NCI-H2227 treated with DMSO at 0.1 percent for 48 hours (cell line): ENCODE results near the gene MAP1LC3A.

Experiments used
- DNase-seq: peaks from one replicate; lab custom pipeline; 2025; lab: John Stamatoyannopoulos, UW

MAP1LC3A gene

GRCh38 chr20:34549291-34549928 lies 9.1 kb upstream of the MAP1LC3A start:
- DNase-seq, result peak; percentile 50

DNA sequence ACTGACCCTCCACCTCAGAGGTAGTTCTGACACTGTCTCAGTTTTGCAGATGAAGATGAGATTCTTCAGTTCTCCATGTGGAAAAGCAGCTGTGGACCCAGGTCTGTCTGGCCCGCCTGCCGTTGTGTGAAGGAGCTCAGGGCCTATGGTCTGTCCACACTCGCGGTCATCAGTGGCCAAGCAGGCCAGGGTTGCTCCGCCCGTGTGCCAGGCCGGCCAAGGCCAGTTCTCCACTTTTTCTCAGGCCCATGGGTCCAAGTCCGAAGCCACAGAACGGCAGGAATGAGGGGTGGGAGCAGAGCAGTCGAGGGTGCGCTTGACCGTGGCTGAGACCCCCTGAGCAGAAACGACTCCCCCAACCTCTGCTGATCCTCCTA lies 8.6 kb upstream of the MAP1LC3A start:
- no peak for DNase-seq

GRCh38 chr20:34552569-34552968 lies 5.9 kb upstream of the MAP1LC3A start:
- no peak for DNase-seq

DNA sequence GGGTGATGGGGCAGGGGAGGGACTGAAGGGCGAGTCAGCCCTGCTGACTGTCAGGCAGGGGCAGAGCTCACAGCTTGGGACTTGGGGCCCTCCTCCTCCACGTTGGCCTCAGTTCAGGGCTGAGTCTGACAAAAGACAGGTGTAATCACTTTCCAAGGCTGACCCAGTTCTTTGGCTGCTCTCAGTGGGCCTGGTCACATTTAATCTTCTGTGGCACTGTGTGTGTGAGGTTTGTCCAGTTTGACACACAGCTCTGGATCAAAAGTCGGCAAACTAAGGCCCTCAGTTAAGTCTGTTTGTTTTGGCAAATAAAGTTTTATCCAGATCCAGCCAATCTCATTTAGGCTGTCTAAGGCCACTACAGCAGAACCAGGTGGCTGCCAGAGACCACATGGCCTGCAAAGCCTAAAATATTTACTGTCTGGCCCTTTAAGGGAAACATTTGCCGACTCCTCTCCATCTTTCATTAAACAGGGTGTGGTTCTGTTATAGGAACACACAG lies 5.1 kb upstream of the MAP1LC3A start:
- no peak for DNase-seq

- peak; percentile 78 for DNase-seq
These were observed 590 bp upstream of the MAP1LC3A start for GRCh38 chr20:34557936-34558319.

DNA sequence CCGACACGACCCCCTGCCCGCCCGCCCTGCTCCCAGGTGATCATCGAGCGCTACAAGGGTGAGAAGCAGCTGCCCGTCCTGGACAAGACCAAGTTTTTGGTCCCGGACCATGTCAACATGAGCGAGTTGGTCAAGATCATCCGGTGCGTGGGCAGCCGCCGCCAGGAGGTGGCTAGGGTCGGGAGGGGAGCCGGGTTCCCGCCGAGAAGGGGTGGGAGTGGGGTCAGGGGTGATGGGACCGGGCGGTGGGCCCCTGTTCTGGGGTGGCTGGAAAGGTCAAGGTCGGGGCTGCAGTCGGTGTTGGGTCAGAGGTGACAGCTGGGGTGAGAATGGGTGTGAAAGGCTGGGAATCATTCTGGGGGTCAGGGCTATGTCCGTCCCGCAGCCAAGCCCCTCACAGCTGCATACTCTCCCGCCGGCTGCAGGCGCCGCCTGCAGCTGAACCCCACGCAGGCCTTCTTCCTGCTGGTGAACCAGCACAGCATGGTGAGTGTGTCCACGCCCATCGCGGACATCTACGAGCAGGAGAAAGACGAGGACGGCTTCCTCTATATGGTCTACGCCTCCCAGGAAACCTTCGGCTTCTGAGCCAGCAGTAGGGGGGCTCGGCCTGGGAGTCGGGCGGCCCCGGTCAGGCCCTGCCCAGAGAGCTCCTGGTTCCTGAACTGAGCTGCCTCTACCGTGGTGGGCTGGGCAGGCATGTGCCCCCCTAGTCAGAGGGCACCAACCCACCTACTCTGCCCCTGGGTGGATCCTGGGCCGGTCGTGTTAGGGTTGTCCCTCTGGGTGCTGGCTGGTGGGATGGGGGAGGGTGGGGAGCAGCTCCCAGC lies 1.0 kb downstream of the MAP1LC3A start:
- DNase-seq, result no peak

- no peak for DNase-seq
These were observed 1.6 kb downstream of the MAP1LC3A start for GRCh38 chr20:34560141-34560523.

DNA sequence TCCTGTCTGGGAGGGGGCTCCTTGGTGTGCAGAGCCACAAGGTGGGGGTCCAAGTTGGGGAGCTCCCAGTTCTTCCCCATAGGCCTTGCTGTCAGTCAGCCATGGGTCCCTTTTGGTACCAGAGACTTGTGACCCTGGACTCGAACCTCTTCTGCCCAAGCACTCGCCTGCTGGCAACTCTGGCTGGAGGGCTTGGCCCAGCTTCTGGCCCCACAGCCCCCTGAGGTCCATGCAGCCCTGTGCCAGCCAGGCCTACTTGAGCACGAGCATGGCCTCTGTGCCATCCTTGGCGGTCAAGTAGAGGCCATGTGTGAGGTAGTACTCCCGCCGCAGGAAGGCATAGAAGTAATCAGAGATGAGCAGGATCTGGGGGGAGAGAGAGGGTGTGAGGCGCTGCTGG lies 2.1 kb downstream of the MAP1LC3A start:
- DNase-seq, result no peak

- DNase-seq, result no peak
These were observed 3.1 kb downstream of the MAP1LC3A start for GRCh38 chr20:34561661-34562060.

GRCh38 chr20:34562641-34563040 lies 4.1 kb downstream of the MAP1LC3A start:
- no peak for DNase-seq

DNA sequence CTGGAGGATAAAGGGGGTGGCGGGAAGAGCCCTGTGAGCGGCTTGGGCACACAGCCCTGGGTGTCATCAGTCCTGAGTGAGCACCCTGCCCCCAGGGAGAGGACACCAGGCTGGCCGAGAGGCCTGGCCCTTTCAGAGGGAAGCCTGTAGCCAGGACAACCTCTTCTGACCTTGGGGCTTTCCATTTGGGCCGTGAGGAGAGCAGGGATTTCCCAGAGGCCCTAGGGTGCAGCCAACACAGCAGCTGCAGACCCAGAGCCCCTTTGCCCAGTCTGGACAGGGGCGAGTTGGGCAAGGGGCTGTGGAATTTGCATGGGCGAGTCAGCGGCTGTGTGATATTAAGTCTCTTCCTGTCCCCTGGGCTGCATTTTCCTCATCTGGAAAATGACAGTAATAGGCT lies 6.3 kb downstream of the MAP1LC3A start:
- no peak for DNase-seq

- DNase-seq, result no peak
These were observed 8.7 kb downstream of the MAP1LC3A start for GRCh38 chr20:34566978-34567891.

DNA sequence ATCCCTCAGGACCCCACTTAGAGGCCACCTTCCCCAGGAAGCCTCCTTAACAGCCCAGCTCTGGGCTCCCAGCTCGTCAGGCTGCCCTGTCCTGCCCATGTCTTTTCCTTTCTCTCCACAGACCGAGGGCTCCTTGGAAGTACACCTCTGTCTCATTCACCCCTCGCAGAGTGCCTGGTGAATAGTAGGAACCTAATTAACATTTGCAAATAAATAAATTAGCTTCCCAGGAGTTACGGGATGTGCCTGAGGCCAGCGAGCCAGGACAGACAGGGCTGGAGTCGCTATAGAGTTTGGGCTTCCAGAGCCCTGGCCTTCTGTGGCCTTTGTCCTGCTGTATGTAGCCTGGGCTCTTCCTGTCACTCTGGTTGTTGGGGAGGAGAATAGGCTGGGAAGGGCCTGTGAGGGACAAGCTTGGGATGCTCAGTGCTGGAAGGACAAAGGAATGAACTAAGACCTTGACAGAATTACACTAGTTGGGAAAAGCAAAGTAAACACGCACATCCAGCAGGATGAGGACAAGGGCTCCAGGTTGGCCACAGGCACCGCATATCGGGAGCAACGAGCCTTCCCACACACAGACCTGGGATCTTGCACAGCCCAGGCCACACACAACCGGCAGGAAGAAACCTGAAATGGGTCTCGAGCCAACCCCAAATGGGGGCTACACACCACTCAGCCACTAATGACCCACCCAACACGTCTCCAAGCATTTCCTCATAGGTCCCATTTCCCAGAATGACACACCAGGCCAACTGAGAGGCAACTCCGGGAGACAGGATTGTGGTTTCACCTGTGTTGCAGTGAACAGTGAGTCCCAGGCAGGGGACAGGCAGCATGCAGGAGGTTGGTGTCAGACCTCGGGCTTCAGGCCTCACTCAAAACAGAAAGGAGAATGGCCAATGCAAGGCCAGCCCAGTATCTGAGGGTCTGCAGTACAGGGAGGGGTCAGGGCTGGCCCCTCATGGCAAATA lies 9.7 kb downstream of the MAP1LC3A start:
- DNase-seq, result no peak

DNA sequence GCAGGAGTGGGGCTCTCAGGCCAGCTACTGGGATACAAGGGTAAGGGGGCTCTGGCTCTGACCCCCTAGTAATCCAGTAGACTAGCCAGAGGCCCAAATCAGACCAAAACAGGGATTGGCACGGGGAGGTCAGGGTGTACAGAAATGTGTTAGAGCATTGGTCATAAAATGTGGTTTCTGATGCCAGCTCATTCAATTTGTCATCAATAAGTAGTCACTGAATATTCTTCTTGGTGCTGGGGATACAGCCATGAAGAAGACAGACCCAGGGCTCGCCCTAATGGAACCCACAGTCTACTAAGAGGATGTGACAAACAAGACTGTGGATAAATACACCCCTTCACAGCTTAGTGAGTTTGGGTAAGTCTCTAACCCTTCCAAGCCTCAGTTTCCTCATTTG lies 11.1 kb downstream of the MAP1LC3A start:
- no peak for DNase-seq

DNA sequence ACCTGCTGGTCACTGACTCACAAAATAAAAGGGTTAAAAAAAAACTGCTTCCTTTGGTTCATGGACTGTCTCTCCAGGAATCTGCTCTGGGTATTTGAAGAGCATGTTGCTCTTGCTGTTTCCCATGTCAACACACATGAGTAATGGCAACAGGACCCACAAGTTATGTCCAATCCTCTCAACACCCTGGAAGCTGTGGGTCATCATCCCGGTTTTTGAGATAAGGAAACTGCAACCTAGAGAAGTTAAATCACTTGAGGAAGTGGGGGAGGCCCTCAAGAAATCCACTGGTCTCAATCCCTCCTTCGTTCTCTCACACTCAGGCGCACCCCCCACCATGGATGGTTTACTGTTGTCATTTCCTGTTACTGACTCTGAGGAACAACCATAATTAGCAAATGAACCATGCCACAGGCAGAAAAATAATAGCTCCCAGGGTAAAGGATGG lies 12.4 kb downstream of the MAP1LC3A start:
- DNase-seq, result no peak

DNA sequence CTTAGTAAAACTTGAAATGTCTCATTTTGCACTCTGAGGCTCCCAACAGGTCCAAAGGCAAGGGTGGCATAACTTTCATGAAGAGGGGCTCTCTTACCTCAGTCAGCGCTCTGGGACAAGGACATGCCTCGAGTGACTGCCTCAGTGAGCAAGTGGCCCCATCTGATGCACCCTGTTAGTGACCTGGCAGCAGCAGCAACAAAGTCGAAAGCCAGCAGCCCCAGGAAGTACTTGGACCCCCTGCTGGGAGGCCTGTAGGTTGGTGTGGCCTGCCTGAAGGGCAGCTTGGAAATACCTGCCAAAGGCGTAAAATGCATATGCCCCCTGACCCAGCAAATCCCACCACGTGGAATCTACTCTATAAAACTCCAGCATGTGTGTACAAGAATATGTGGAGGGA lies 13.2 kb downstream of the MAP1LC3A start:
- DNase-seq, result no peak

DNA sequence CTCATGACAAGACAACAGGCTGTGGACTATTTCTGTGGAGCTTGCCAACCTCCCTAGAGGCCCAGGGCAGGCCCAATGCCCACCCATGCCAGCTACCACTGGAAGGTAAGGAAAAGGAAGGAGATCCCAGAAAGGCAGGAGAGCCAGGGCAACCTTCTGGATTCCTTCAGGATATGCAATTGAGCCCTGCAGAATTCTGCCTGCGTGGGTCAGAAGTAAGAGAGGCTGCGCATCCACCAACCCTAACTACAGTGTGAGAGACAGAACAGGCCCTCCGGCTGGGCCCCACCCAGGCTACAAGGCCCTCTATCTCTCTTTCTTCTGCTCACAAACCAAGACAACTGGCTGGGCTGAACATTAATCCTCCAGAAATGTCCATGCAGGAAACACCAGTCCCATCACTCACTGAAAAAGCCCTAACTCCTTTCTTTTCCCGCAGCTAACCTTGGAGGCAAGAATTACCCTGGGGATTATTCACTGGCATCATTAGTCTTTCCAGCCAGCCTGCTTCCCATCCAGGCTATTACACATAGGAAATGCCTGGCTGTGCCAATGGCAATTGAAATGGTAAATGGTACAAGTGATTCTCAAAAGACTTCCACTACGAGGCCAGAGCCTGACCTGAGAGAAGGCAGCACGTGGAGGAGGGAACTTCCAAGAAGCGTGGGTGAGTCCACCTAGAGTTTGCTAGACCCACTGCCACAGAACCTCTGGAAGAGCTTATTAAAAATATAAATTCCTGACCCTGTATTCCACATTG lies 15.2 kb downstream of the MAP1LC3A start:
- no peak for DNase-seq

GRCh38 chr20:34574426-34574825 lies 15.9 kb downstream of the MAP1LC3A start:
- no peak for DNase-seq

DNA sequence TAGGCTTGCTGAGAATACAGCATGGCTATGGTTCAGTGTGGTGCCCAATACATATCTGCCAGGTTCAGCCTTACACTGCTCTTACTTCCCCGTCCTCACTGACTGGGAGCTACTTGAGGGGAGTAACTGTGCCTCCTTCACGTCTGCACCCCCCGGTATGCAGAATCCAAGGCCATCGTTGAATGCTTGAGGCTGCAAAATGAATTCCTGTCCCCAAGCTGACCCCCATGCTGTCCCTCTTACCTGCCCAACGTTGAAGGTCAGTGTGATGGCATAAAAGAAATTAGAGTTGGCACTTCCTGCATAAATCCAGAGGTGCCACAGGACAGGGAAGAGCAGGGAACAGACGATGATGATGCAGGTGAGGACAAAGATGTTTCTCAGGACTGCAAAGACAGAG lies 16.3 kb downstream of the MAP1LC3A start:
- DNase-seq, result no peak

- DNase-seq, result no peak
These were observed 16.8 kb downstream of the MAP1LC3A start for GRCh38 chr20:34575271-34575670.
